ENCODE measurements around the gene OTUB1. TPM values are rescaled to one million over a fixed set of nuclear protein-coding genes. Genes with fewer than 3 reads are reported as not detected.
A peak's percentile ranks its signal among the peaks of the same experiment; 100 is the strongest.

Gene OTUB1
- polyA plus RNA-seq, 2 of the 4 experiments (the other 2 are of a cell fraction) = 97.4 to 113 TPM

DNA sequence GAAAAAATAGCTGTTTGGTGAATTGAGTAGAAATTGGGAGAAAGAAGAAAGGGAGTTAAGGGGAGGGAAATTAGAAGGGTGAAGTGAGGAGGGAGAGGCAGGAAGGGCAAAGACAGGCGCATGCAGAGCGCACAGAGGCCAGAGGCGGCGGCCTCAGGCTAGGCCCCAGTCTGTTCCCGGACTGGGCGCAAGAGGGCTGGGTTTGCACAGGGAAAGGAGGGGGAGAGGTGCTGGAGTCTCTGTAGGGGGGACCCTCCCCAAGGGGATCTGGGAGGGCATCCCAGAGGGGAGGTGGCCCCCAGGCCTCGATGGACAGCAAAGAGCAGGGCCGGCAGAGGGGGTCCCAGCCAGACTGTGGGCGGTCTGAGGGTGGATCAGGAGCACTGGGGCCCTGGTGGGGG, 48.2 kb downstream of the OTUB1 start:
- Histone ChIP-seq H3K9me3 (no peaks in the 10 kb centered on the region), H3K4me3 (no peak overlapping the region), H3K4me2 (no peak overlapping the region), H3K27ac (no peak overlapping the region), H3K4me1 (peaks cover 19% of the 10 kb centered on the region)
- DNase-seq (ENCODE audit: low read depth in 1 of 2, low spot score in 1 of 2) (no peak), ATAC-seq (no peak), FAIRE-seq (no peak)
- ChIA-PET CTCF (interaction anchor here (1.1 to 3.3 kb wide), 4 partner anchors 10 to 197 kb away, joined by 3 to 12 read pairs (median 6); no protein-coding TSS in a partner anchor), POLR2A (no interaction called here)
- no peak for TF ChIP-seq GATA3 (IDR thresholded peaks at IDR 0.05; ENCODE audit: borderline replicate concordance)
- no peak for TF ChIP-seq RCOR1 (IDR thresholded peaks at IDR 0.05; ENCODE audit: low read depth, low read length)
- TF ChIP-seq EHMT2 (IDR thresholded peaks at IDR 0.05; ENCODE audit: low read depth) = no peak
- no peak for TF ChIP-seq TP53 (CRISPR knock-in tag; IDR thresholded peaks at IDR 0.05)
- TF ChIP-seq POLR2A (IDR thresholded peaks at IDR 0.05; ENCODE audit: low read length) = no peak
- no peak for TF ChIP-seq ZC3H11A (IDR thresholded peaks at IDR 0.05)
- 85% methylated on average over 9 of the region's 9 CpGs for WGBS (ENCODE audit: missing lambda C conversion rate)

GRCh38 chr11:64035081-64035524, 48.9 kb downstream of the OTUB1 start:
- ATAC-seq (no peak), FAIRE-seq (no peak), DNase-seq (ENCODE audit: low read depth in 1 of 2, low spot score in 1 of 2) (no peak)
- peak overlapping the region; percentile 66 for H3K4me3 ChIP-seq
- CTCF ChIA-PET = interaction anchor here (1.8 kb wide), 1 partner anchor 8 kb away, joined by 5 read pairs; no protein-coding TSS in a partner anchor
- POLR2A ChIA-PET = no interaction called here
- peak overlapping the region; percentile 100 for H3K4me2 ChIP-seq
- peak overlapping the region in 1 of 2 experiments; percentile 78; a peak in 3 of 6 replicates for H3K27ac ChIP-seq
- TF ChIP-seq ESRRA (IDR thresholded peaks at IDR 0.05; ENCODE audit: borderline replicate concordance, low read length) (no peak), EP300 (IDR thresholded peaks at IDR 0.05) (no peak), EHMT2 (IDR thresholded peaks at IDR 0.05; ENCODE audit: low read depth) (no peak), GATA3 (IDR thresholded peaks at IDR 0.05; ENCODE audit: borderline replicate concordance) (no peak), ZNF302 (CRISPR knock-in tag; IDR thresholded peaks at IDR 0.05) (no peak), ZSCAN20 (CRISPR knock-in tag; IDR thresholded peaks at IDR 0.05) (no peak), POLR2A (IDR thresholded peaks at IDR 0.05; ENCODE audit: low read length) (no peak), ATOH8 (CRISPR knock-in tag; IDR thresholded peaks at IDR 0.05; ENCODE audit: low read depth) (no peak), CEBPB (IDR thresholded peaks at IDR 0.05) (no peak), NFE2L2 (conservative IDR thresholded peaks at IDR 0.05; ENCODE audit: low read length) (no peak)
- 52% methylated on average over 17 of the region's 17 CpGs for WGBS (ENCODE audit: missing lambda C conversion rate)
- no peaks in the 10 kb centered on the region for H3K9me3 ChIP-seq
- peaks cover 19% of the 10 kb centered on the region for H3K4me1 ChIP-seq

DNA sequence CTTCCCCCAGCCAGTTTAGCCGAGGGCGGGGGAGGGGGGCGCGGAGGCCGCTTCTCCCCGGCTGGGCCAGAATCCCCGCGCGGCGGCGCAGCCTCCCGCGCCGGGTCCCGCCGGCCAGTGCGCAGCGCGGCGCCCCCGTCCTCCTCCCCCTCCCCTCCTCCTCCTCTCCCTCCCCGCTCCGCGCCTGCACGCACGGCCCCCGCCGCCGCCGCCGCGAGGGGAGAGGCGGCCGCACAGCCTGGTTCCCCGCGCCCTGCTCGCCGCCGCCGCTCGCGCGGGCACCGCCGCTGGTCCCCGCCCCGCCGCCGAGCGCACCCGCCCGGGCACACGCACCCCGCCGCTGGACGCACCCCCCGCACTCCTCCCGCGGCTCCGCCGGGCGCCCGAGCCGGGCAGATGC, 49.3 kb downstream of the OTUB1 start, which contains the start of gene FLRT1:
FLRT1 (plus strand) TSS at position 356 of the 400 bp plus-strand sequence. CDS start 80,337 bp downstream, outside the sequence.
- Histone ChIP-seq H3K9me3 (no peaks in the 10 kb centered on the region), H3K4me3 (peak within 1 kb of the TSS; percentile 66), H3K4me1 (peaks cover 19% of the 10 kb centered on the region), H3K27ac (peak within 1 kb of the TSS; percentile 50 to 78; a peak in 5 of 6 replicates), H3K4me2 (peak within 1 kb of the TSS; percentile 100)
- ATAC-seq (no peak), FAIRE-seq (no peak), DNase-seq (ENCODE audit: low read depth in 1 of 2, low spot score in 1 of 2) (no peak)
- WGBS (ENCODE audit: missing lambda C conversion rate) = no CpG with 5 or more reads among the region's 64 CpGs
- CTCF ChIA-PET = interaction anchor here (1.8 to 11.5 kb wide), 2 partner anchors 9 to 114 kb away, joined by 5 to 174 read pairs; no protein-coding TSS in a partner anchor
- POLR2A ChIA-PET = no interaction called here
- TF ChIP-seq CTCF (IDR thresholded peaks at IDR 0.05) = no peak
- no peak for TF ChIP-seq RARB (CRISPR knock-in tag; IDR thresholded peaks at IDR 0.05)
- no peak for TF ChIP-seq HEYL (CRISPR knock-in tag; IDR thresholded peaks at IDR 0.05)
- TF ChIP-seq MAZ (IDR thresholded peaks at IDR 0.05; ENCODE audit: borderline replicate concordance, low read depth, low read length) = no peak
- TF ChIP-seq, protein P1, sequence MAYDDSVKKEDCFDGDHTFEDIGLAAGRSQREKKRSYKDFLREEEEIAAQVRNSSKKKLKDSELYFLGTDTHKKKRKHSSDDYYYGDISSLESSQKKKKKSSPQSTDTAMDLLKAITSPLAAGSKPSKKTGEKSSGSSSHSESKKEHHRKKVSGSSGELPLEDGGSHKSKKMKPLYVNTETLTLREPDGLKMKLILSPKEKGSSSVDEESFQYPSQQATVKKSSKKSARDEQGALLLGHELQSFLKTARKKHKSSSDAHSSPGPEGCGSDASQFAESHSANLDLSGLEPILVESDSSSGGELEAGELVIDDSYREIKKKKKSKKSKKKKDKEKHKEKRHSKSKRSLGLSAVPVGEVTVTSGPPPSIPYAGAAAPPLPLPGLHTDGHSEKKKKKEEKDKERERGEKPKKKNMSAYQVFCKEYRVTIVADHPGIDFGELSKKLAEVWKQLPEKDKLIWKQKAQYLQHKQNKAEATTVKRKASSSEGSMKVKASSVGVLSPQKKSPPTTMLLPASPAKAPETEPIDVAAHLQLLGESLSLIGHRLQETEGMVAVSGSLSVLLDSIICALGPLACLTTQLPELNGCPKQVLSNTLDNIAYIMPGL (CRISPR knock-in tag; IDR thresholded peaks at IDR 0.05; ENCODE audit: borderline replicate concordance) = no peak
- no peak for TF ChIP-seq GATA3 (IDR thresholded peaks at IDR 0.05; ENCODE audit: borderline replicate concordance)
